ENCODE measurements around the gene SART3. TPM values are rescaled to one million over a fixed set of nuclear protein-coding genes. Genes with fewer than 3 reads are reported as not detected.

The SART3 gene
- total RNA-seq, 6 experiments from 2014 or later: 33.8 to 36.3 (median 34.8) TPM

DNA sequence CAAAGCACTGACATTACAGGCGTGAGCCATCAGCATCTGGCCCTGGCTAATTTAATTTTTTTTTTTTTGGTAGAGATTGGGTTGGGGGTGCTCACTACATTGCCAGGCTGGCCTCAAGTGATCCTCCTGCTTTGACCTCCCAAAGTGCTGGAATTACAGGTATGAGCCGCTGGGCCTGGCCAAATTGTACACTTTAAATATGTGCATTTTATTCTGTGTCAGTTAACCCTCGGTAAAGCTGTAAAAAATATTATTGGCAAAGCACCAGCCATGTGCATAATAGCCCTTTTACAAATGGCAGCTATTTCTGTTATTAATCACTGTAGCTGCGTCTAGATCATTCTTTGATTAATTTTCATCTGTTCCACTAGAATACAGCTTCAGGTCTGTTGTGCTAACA is 24.9 kb upstream of the SART3 start:
- DNase-seq: no peak
- H3K36me3 Mint-ChIP-seq (ENCODE audit: low read depth): no peaks in the 10 kb centered on the region
- H3K9me3 Mint-ChIP-seq: no peaks in the 10 kb centered on the region

DNA sequence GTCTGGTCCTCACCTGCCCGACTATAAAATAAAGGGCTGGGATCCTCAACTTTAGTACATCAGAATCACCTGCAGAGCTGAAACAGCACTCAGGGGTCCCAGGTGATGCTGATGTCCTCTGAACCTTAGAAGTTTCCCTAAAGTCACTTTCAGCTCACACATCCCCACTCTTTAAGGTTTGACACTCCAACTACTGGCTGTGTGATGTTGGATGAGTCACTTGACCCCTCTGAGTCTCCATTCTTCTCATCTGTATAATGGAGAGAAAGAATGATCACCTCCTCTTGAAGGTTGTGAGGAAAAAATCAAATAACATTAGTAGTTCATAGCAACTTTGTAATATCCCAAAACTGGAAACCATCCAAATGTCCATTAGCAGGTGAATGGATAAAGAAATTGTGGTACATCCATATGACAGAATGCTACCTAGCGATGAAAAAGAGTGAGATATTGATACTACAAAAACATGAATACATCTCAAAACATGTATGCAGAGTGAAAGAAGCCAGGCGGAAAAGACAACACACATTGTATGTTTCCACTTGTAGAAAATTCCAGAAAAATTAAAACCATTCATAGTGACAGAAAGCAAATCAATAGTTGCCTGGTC is 23.6 kb upstream of the SART3 start:
- Mint-ChIP-seq H3K36me3 (ENCODE audit: low read depth) (no peaks in the 10 kb centered on the region), H3K27me3 (ENCODE audit: insufficient read depth) (peaks cover 4% of the 10 kb centered on the region), H3K4me1 (ENCODE audit: low read depth) (peaks cover 8% of the 10 kb centered on the region), H3K27ac (no peak overlapping the region), H3K4me3 (no peak overlapping the region), H3K9me3 (no peaks in the 10 kb centered on the region)
- TF ChIP-seq, protein P1, sequence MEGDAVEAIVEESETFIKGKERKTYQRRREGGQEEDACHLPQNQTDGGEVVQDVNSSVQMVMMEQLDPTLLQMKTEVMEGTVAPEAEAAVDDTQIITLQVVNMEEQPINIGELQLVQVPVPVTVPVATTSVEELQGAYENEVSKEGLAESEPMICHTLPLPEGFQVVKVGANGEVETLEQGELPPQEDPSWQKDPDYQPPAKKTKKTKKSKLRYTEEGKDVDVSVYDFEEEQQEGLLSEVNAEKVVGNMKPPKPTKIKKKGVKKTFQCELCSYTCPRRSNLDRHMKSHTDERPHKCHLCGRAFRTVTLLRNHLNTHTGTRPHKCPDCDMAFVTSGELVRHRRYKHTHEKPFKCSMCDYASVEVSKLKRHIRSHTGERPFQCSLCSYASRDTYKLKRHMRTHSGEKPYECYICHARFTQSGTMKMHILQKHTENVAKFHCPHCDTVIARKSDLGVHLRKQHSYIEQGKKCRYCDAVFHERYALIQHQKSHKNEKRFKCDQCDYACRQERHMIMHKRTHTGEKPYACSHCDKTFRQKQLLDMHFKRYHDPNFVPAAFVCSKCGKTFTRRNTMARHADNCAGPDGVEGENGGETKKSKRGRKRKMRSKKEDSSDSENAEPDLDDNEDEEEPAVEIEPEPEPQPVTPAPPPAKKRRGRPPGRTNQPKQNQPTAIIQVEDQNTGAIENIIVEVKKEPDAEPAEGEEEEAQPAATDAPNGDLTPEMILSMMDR (IDR thresholded peaks at IDR 0.05): no peak
- no peak for DNase-seq

More for the DNA sequence above, 24.9 kb upstream of the SART3 start:
- H3K4me1 Mint-ChIP-seq (ENCODE audit: low read depth): peaks cover under 1% of the 10 kb centered on the region
- no peak overlapping the region for H3K27ac Mint-ChIP-seq
- TF ChIP-seq, protein P1 (IDR thresholded peaks at IDR 0.05): no peak
- H3K4me3 Mint-ChIP-seq: no peak overlapping the region
- peaks cover 4% of the 10 kb centered on the region for H3K27me3 Mint-ChIP-seq (ENCODE audit: insufficient read depth)

DNA sequence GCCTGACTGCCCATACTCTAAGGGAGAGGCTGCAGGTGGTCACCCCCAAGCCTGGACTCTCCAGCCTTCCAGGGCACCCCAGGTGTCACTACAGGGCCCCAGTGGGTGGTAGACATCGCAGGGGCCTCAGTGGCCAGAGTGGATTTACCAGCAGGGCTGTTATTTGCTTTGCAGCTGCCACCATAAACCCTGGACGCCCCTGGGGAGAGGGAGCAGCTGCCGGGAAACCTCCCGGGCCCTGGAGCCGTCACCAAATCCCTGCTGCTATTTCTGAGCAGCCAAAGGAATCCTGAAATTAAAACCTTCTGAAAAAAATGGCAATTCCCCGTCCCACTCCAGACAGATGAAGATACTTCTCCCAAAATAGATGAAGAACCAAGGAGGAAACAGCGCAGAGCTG is 23.0 kb upstream of the SART3 start:
- H3K4me1 Mint-ChIP-seq (ENCODE audit: low read depth): peaks cover 12% of the 10 kb centered on the region
- H3K4me3 Mint-ChIP-seq: no peak overlapping the region
- H3K9me3 Mint-ChIP-seq: no peaks in the 10 kb centered on the region
- TF ChIP-seq, protein P1 (IDR thresholded peaks at IDR 0.05): no peak
- no peak for DNase-seq
- H3K27me3 Mint-ChIP-seq (ENCODE audit: insufficient read depth): peaks cover 4% of the 10 kb centered on the region
- H3K27ac Mint-ChIP-seq: no peak overlapping the region
- no peaks in the 10 kb centered on the region for H3K36me3 Mint-ChIP-seq (ENCODE audit: low read depth)

- H3K9me3 Mint-ChIP-seq: no peaks in the 10 kb centered on the region
- H3K27ac Mint-ChIP-seq: no peak overlapping the region
- TF ChIP-seq, protein P1 (IDR thresholded peaks at IDR 0.05): no peak
- H3K36me3 Mint-ChIP-seq (ENCODE audit: low read depth): no peaks in the 10 kb centered on the region
- peaks cover 4% of the 10 kb centered on the region for H3K27me3 Mint-ChIP-seq (ENCODE audit: insufficient read depth)
- H3K4me1 Mint-ChIP-seq (ENCODE audit: low read depth): peaks cover 17% of the 10 kb centered on the region
- H3K4me3 Mint-ChIP-seq: no peak overlapping the region
- no peak for DNase-seq
These were observed 22.2 kb upstream of the SART3 start for GRCh38 chr12:108582978-108583770.

DNA sequence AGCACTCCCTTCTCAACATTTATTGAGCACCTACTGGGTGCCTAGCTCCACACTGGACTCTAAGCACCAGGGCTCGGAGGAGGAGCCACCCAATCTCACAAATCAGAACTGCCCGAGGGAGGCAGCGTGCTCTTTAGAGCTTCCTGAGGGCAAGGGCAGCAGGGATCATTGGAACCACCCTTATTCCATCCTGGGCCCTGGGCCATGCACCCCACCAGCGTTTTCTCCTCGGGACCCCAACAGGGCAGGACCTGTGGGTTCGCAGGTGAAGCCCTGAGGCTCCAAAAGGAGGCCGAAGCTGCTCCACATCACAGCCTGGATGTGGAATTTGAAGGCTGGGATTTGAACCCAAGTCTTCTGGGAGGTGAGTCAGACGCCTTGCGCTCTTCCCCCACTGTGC is 21.5 kb upstream of the SART3 start:
- H3K27ac Mint-ChIP-seq: no peak overlapping the region
- H3K4me3 Mint-ChIP-seq: no peak overlapping the region
- H3K4me1 Mint-ChIP-seq (ENCODE audit: low read depth): peaks cover 17% of the 10 kb centered on the region
- H3K27me3 Mint-ChIP-seq (ENCODE audit: insufficient read depth): peaks cover 3% of the 10 kb centered on the region
- TF ChIP-seq, protein P1 (IDR thresholded peaks at IDR 0.05): no peak
- no peaks in the 10 kb centered on the region for H3K36me3 Mint-ChIP-seq (ENCODE audit: low read depth)
- no peak for DNase-seq
- H3K9me3 Mint-ChIP-seq: no peaks in the 10 kb centered on the region
